Hepatocyte (in vitro differentiated cells): ENCODE measurements around the gene CNTN4.
"Not testable (repeated sequence)": the region's sequence is repeated elsewhere in the genome, so short reads cannot be mapped to it uniquely, and the experiment has no call there.

Experiments used
- CTCF ChIP-seq: fragments of 200-600 bp; sonication (generic); IDR thresholded peaks from 2 replicates; pipeline ENCODE4 v1.5.1; 2016; ENCODE audit warnings: antibody characterized with exemption, mild to moderate bottlenecking; ENCODE audit not compliant: poor library complexity
- EZH2 ChIP-seq: fragments of 200-600 bp; sonication (generic); IDR thresholded peaks from 2 replicates; pipeline ENCODE4 v1.6.1; 2016; ENCODE audit warnings: antibody characterized with exemption, mild to moderate bottlenecking, borderline replicate concordance
- EZH2phosphoT487 ChIP-seq: fragments of 200-600 bp; sonication (generic); IDR thresholded peaks from one replicate; pipeline ENCODE4 v1.6.1; 2018; ENCODE audit warnings: antibody characterized with exemption, mild to moderate bottlenecking, low read depth, moderate library complexity; ENCODE audit not compliant: unreplicated experiment, severe bottlenecking

GRCh38 chr3:2820982-2821381, 722.3 kb downstream of the CNTN4 start:
- TF ChIP-seq EZH2phosphoT487, EZH2, CTCF: not testable (repeated sequence)
